C4-2B (cell line): ENCODE data around the gene SLAMF8.

Source experiments
- CTCF ChIP-seq: fragments of 450-650 bp; conservative IDR thresholded peaks from 2 replicates; pipeline ENCODE4 v1.5.1; 2017; ENCODE audit warnings: mild to moderate bottlenecking
- ZFX ChIP-seq: fragments of 450-650 bp; IDR thresholded peaks from 2 replicates; pipeline ENCODE4 v1.6.1; 2017

GRCh38 chr1:159866066-159866465, 39.4 kb downstream of the SLAMF8 start:
- TF ChIP-seq CTCF: no peak
- TF ChIP-seq ZFX: no peak
